Subcutaneous abdominal adipose tissue (tissue), 5 donors: Measurements from ENCODE around the gene IL23R.
"Not testable (repeated sequence)": the region's sequence is repeated elsewhere in the genome, so short reads cannot be mapped to it uniquely, and the experiment has no call there.

Experiments used
- H3K27ac ChIP-seq: one replicate; pipeline ENCODE4 v1.7.0; 2013; ENCODE audit warnings: low read depth, mild to moderate bottlenecking, inconsistent platforms, low read length, moderate library complexity
- H3K27me3 ChIP-seq, 5 donors: one replicate each; pipeline ENCODE4 v1.7.0; 2013; ENCODE audit warnings: low read length in 5 of 5, inconsistent platforms in 1 of 5; ENCODE audit not compliant: control insufficient read depth in 5 of 5, insufficient read depth in 4 of 5
- H3K36me3 ChIP-seq, 5 donors: one replicate each; pipeline ENCODE4 v1.7.0; 2013; ENCODE audit warnings: low read length in 5 of 5; ENCODE audit not compliant: control insufficient read depth in 5 of 5, insufficient read depth in 5 of 5
- H3K4me1 ChIP-seq, 5 donors: one replicate each; pipeline ENCODE4 v1.7.0; 2013; ENCODE audit warnings: low read length in 5 of 5, mild to moderate bottlenecking in 3 of 5, moderate library complexity in 1 of 5; ENCODE audit not compliant: control insufficient read depth in 5 of 5, insufficient read depth in 5 of 5
- H3K4me3 ChIP-seq, 5 donors: one replicate each; pipeline ENCODE4 v1.7.0; 2013; ENCODE audit warnings: low read length in 5 of 5, low read depth in 1 of 5
- H3K9ac ChIP-seq, 5 donors: one replicate each; pipeline ENCODE4 v1.7.0; 2013; ENCODE audit warnings: low read length in 5 of 5, mild to moderate bottlenecking in 4 of 5, moderate library complexity in 3 of 5
- H3K9me3 ChIP-seq, 5 donors: one replicate each; pipeline ENCODE4 v1.7.0; 2013; ENCODE audit warnings: low read length in 5 of 5; ENCODE audit not compliant: control insufficient read depth in 5 of 5
- donor health status: healthy.
- donor health status: healthy.
- donor health status: healthy.
- donor health status: healthy.
- donor health status: healthy.

Gene IL23R

GRCh38 chr1:67190410-67190809 lies 24.2 kb downstream of the IL23R start:
- no peak overlapping the region for H3K27ac ChIP-seq
- no peak overlapping the region for H3K4me3 ChIP-seq
- no peaks in the 10 kb centered on the region for H3K27me3 ChIP-seq
- no peaks in the 10 kb centered on the region for H3K4me1 ChIP-seq
- no peak overlapping the region for H3K9ac ChIP-seq
- no peaks in the 10 kb centered on the region for H3K36me3 ChIP-seq
- no peaks in the 10 kb centered on the region for H3K9me3 ChIP-seq

- H3K9ac ChIP-seq: no peak overlapping the region
- no peaks in the 10 kb centered on the region for H3K4me1 ChIP-seq
- no peaks in the 10 kb centered on the region for H3K27me3 ChIP-seq
- no peak overlapping the region for H3K4me3 ChIP-seq
- no peaks in the 10 kb centered on the region for H3K9me3 ChIP-seq
- no peak overlapping the region for H3K27ac ChIP-seq
- H3K36me3 ChIP-seq: no peaks in the 10 kb centered on the region
Measured at GRCh38 chr1:67190942-67191341, 24.7 kb downstream of the IL23R start.

GRCh38 chr1:67191668-67192520 lies 25.6 kb downstream of the IL23R start:
- no peaks in the 10 kb centered on the region for H3K36me3 ChIP-seq

GRCh38 chr1:67192902-67193301 lies 26.6 kb downstream of the IL23R start:
- H3K27ac ChIP-seq: no peak overlapping the region
- H3K9me3 ChIP-seq: no peaks in the 10 kb centered on the region
- no peaks in the 10 kb centered on the region for H3K36me3 ChIP-seq
- H3K4me3 ChIP-seq: no peak overlapping the region
- H3K27me3 ChIP-seq: no peaks in the 10 kb centered on the region
- no peaks in the 10 kb centered on the region for H3K4me1 ChIP-seq
- no peak overlapping the region for H3K9ac ChIP-seq

More at GRCh38 chr1:67191668-67192520, 25.6 kb downstream of the IL23R start:
- H3K4me1 ChIP-seq: no peaks in the 10 kb centered on the region
- H3K4me3 ChIP-seq: no peak overlapping the region
- no peak overlapping the region for H3K27ac ChIP-seq
- no peaks in the 10 kb centered on the region for H3K9me3 ChIP-seq
- no peak overlapping the region for H3K9ac ChIP-seq
- H3K27me3 ChIP-seq: no peaks in the 10 kb centered on the region

- no peak overlapping the region for H3K9ac ChIP-seq
- no peaks in the 10 kb centered on the region for H3K36me3 ChIP-seq
- H3K27me3 ChIP-seq: no peaks in the 10 kb centered on the region
- H3K27ac ChIP-seq: no peak overlapping the region
- no peak overlapping the region for H3K4me3 ChIP-seq
- H3K4me1 ChIP-seq: no peaks in the 10 kb centered on the region
- no peaks in the 10 kb centered on the region for H3K9me3 ChIP-seq
Measured at GRCh38 chr1:67193704-67194103, 27.4 kb downstream of the IL23R start.

GRCh38 chr1:67194209-67194863 lies 28.1 kb downstream of the IL23R start:
- Histone ChIP-seq H3K4me3 (no peak overlapping the region), H3K27ac (no peak overlapping the region), H3K4me1 (no peaks in the 10 kb centered on the region), H3K9me3 (no peaks in the 10 kb centered on the region), H3K9ac (no peak overlapping the region), H3K27me3 (no peaks in the 10 kb centered on the region), H3K36me3 (no peaks in the 10 kb centered on the region)

GRCh38 chr1:67200755-67201154 lies 34.5 kb downstream of the IL23R start:
- no peak overlapping the region for H3K27ac ChIP-seq
- no peaks in the 10 kb centered on the region for H3K4me1 ChIP-seq
- H3K4me3 ChIP-seq: no peak overlapping the region
- no peak overlapping the region for H3K9ac ChIP-seq
- no peaks in the 10 kb centered on the region for H3K36me3 ChIP-seq
- H3K9me3 ChIP-seq: no peaks in the 10 kb centered on the region
- no peaks in the 10 kb centered on the region for H3K27me3 ChIP-seq

- Histone ChIP-seq H3K4me1 (no peaks in the 10 kb centered on the region), H3K27ac (no peak overlapping the region), H3K4me3 (no peak overlapping the region), H3K9me3 (no peaks in the 10 kb centered on the region), H3K9ac (no peak overlapping the region), H3K36me3 (no peaks in the 10 kb centered on the region), H3K27me3 (no peaks in the 10 kb centered on the region)
Measured at GRCh38 chr1:67201891-67202290, 35.6 kb downstream of the IL23R start.

GRCh38 chr1:67204298-67204980 lies 38.2 kb downstream of the IL23R start:
- H3K36me3 ChIP-seq: no peaks in the 10 kb centered on the region
- no peaks in the 10 kb centered on the region for H3K4me1 ChIP-seq
- no peak overlapping the region for H3K9ac ChIP-seq
- H3K4me3 ChIP-seq: no peak overlapping the region
- H3K27ac ChIP-seq: no peak overlapping the region
- no peaks in the 10 kb centered on the region for H3K9me3 ChIP-seq
- no peaks in the 10 kb centered on the region for H3K27me3 ChIP-seq

- not testable (repeated sequence) for H3K36me3 ChIP-seq, H3K9ac ChIP-seq, H3K4me1 ChIP-seq, H3K4me3 ChIP-seq, H3K27me3 ChIP-seq, H3K27ac ChIP-seq, H3K9me3 ChIP-seq
Measured at GRCh38 chr1:67207398-67207797, 41.1 kb downstream of the IL23R start.
